T47D (cell line): ENCODE results near the gene ACIN1.

Experiments used
- DNase-seq, 2 experiments: peaks; one replicate each; pipeline versions ENCODE4 v3.0.0 to v3.0.0-alpha.2; 2011 to 2012; ENCODE audit warnings: low read depth in 1 of 2, low spot score in 1 of 2
- JUND ChIP-seq: IDR thresholded peaks from 2 replicates; pipeline ENCODE4 v1.6.1; 2012; ENCODE audit warnings: low read depth
- in situ Hi-C: cut with HindIII; loops from 2 replicates; pipeline ENCODE4 v1.10.0; 2016; ENCODE audit warnings: low sequenced_read_pairs, low pct_unique_long_range_greater_than_20kb

Gene ACIN1

GRCh38 chr14:23055147-23055550, 39.8 kb downstream of the ACIN1 start:
- in situ Hi-C loops = no loop called here
- TF ChIP-seq JUND = no peak
- no peak for DNase-seq

- TF ChIP-seq JUND = no peak
- no peak for DNase-seq
- in situ Hi-C loops = no loop called here
Observed at GRCh38 chr14:23054000-23054811, 40.7 kb downstream of the ACIN1 start.

GRCh38 chr14:23053426-23053825, 41.5 kb downstream of the ACIN1 start:
- DNase-seq = no peak
- in situ Hi-C loops = no loop called here
- no peak for TF ChIP-seq JUND

- TF ChIP-seq JUND = no peak
- no peak for DNase-seq
- in situ Hi-C loops = no loop called here
Observed at GRCh38 chr14:23052671-23053070, 42.3 kb downstream of the ACIN1 start.

GRCh38 chr14:23052182-23052623, 42.7 kb downstream of the ACIN1 start:
- in situ Hi-C loops = no loop called here
- TF ChIP-seq JUND = no peak
- no peak for DNase-seq

GRCh38 chr14:23051141-23052057, 43.5 kb downstream of the ACIN1 start:
- in situ Hi-C loops = no loop called here
- TF ChIP-seq JUND = no peak
- no peak for DNase-seq

- no peak for TF ChIP-seq JUND
- no peak for DNase-seq
- in situ Hi-C loops = no loop called here
Observed at GRCh38 chr14:23049011-23049410, 45.9 kb downstream of the ACIN1 start.

GRCh38 chr14:23047751-23048693, 46.9 kb downstream of the ACIN1 start:
- in situ Hi-C loops = no loop called here

GRCh38 chr14:23047034-23047634, 47.8 kb downstream of the ACIN1 start:
- in situ Hi-C loops = no loop called here
- DNase-seq = no peak
- TF ChIP-seq JUND = no peak

More at GRCh38 chr14:23047751-23048693, 46.9 kb downstream of the ACIN1 start:
- no peak for DNase-seq
- no peak for TF ChIP-seq JUND

GRCh38 chr14:23045419-23046357, 49.2 kb downstream of the ACIN1 start:
- in situ Hi-C loops = no loop called here
- DNase-seq = no peak
- no peak for TF ChIP-seq JUND

GRCh38 chr14:23044840-23045239, 50.1 kb downstream of the ACIN1 start:
- in situ Hi-C loops = no loop called here
- TF ChIP-seq JUND = no peak
- no peak for DNase-seq
